Tongue (tissue), 2 donors: Measurements from ENCODE around the gene NOS1AP. TPM values are rescaled to one million over a fixed set of nuclear protein-coding genes. Genes with fewer than 3 reads are reported as not detected.
A peak's percentile ranks its signal among the peaks of the same experiment; 100 is the strongest.

Experiments
- DNase-seq: peaks from one replicate; pipeline ENCODE4 v3.0.0-alpha.2; 2015
- total RNA-seq: library from RNA; depleted of rRNA; stranded (reverse); fragments of >200 nt; gene quantifications from one replicate; pipeline ENCODE4 v1.2.3, GENCODE V29; 2014

The NOS1AP gene
- total RNA-seq, 1 donor from 2014 or later: 1.6 TPM

DNA sequence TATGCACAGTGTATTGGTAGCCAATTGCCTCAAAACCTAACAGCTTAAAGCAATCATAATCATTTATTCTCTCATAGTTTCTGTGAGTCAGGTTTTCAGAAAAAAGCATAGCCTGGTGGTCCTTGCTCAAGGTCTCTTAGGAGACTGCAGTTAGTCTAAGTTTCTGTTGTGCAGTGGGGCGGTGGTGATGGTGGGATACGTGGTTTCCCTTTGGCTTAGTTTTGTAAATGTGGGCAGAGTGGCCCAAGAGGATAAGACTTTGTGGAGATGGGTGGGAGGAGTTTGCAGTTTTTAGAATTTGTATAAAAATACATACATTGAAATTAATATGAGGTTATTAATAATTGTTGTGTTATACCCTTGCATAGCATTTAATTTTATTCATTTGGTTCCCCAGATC, 68.6 kb downstream of the NOS1AP start:
- DNase-seq: no peak

DNA sequence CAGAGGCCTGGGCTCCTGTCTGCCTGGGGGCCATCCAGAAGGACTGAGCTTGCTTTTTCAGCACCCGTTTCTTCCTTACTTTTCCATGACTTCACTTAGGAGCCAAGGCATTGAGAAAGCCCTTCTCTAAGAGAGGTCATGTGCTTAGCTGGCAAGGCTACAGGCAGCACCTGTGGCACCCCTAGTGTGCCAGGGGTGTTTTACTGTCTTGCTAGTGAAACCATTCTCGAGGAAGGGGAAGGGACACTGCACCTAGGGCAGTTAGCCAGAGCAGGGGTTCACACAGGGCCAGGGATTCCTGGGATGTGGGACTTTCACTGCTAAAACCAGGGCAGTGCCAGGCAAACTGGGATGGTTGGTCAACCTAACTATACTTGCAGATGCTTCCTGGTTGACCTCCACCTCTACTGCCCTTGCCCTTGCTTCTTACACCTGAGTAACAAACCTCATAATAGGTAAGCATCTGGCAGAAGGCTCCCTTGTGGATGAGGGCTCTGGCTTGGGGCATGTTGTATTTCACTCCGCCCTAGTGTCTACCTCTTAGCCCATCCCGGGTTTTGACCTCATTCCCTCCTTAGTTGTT, 69.2 kb downstream of the NOS1AP start:
- no peak for DNase-seq

DNA sequence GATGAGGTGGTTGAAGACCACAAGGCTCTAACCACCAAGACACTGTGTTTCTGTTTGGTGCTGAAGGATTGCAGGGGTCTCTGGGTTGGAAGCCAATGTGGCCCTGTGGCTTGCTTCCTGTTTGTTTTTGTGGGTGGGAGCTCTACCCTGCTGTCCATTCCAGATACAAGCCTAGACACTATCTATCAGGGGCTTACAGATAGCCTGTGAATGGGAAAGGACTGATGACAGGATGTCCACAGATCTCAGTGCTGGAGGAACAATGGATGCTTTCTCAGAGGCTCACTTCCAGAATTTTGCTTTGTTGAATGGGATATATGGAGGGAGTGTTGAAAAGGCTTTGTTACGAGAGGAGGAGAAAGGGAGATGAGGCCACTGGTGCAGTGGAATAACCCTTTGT, 69.7 kb downstream of the NOS1AP start:
- DNase-seq: no peak

DNA sequence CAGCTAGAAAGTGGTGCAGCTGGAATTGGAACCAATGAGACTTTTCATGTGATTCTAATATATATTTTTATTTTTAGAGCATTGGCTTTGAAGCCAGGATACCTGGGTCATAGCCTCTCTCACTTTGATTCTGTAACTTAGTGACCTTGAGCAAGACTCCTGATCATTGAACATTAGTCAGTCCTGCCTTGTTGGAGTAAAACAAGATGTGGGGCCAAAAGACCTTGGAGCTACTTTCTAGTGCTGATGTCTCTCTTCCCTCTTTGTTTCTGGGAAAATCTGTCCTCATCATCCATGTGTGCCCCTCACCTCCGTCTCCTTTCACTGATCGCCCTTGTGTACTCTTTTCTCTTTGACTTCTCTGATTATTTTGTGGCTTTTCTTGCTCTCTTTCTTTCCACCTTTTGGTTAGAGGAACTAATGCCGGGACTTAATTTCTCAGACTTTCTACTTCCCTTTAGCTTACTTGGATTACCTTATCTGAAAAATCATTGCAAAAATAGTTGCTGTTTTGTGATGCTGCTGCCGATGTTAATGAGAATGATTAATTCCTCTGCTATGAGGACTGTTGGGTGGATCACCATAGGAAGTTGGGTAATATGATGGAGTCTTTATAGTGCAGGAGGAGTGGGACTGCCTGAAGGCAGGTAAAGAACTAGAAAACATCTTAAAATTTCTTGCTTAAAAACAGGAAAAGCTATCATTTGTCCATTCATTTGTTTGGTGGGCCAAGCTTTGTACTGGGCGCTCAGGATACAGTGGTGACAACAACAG, 72.0 kb downstream of the NOS1AP start:
- no peak for DNase-seq

DNA sequence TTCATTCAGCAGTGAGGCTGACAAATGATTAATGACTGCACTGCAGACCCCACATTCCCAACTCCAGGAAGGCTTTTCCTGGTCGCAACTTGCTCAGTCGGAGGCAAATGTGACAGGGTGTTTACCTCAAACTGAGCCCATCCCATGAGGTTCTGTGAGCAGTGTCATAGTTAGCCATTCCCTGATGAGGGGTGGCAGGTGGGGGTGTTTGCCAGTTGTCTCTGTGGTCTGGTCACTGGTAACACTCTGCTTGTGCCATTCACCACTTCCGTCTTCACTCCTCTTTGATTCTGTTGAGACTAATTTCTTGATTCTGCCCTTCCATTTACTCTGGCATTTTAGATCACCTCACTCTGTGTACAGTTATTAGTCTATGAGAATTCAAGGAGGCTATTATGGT, 73.5 kb downstream of the NOS1AP start:
- DNase-seq: no peak

DNA sequence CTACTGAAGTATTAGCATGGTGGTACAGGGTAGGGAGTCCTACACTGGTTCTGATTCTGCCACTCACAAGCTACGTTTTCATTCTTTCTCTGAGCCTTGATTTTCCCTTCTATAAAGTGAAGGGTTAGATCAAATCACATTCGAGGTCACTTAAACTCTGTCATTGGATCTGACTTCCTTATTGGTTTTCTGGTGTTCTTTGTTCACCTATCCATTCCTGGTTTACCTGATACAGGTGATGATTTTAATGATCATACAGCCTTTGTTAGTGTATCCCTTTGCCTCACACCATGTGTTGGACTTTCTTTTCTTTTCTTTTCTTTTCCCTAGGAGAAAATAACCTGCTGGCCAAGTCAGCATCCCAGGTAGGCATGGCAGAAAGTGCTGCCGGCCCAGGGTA, 74.8 kb downstream of the NOS1AP start:
- no peak for DNase-seq

DNA sequence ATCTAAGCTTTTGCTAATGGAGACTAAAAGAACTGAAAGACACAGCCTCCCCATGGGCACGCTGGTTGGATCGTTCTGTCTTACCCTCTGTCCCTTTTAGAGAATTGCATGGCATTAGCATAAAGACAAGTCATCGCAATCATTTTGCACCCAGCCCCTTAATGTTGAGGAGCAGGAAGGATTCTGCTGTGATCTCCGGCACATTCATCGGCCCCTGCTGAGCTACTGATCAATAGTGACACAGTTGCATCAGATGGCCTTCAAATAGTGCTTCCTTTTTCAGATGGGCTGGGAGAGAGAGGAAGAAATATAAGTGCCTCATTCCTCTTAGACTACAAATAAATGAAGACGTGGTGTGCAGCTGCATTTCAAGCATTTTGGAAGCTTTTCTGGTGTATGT, 75.4 kb downstream of the NOS1AP start:
- DNase-seq: no peak

DNA sequence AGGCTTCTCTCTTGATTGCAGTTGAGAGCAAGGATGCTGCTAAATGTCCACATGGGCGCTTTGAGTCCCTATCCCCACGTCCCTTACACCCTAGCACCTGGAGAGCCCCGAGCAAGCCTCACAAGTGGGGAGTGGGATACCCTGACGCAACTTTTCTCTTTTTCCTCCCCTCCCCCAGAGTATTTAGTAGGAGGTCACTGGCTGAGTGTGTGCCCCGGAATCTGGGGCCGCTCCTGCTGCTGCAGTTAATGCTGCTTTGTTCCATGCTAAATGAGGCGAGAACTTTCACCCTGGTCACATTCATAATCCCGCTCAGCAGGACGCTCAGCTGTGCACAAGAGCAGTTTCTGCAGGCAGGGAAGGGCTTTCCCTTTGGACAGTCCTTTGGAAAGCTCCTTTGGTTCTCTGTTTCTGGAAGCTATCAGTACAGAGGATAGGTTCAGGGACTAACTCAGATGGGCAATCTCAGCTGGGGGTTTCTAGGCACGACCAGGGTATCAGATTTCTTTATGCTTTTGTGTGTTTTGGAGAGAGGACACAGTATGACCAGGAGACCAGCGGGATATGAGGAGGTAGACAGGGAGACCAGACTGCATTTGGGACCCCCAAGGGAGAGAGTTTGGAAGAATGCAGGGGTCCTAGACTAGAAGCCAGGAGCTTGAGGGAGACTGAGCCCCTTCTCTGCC, 75.9 kb downstream of the NOS1AP start:
- DNase-seq: peak; percentile 41

DNA sequence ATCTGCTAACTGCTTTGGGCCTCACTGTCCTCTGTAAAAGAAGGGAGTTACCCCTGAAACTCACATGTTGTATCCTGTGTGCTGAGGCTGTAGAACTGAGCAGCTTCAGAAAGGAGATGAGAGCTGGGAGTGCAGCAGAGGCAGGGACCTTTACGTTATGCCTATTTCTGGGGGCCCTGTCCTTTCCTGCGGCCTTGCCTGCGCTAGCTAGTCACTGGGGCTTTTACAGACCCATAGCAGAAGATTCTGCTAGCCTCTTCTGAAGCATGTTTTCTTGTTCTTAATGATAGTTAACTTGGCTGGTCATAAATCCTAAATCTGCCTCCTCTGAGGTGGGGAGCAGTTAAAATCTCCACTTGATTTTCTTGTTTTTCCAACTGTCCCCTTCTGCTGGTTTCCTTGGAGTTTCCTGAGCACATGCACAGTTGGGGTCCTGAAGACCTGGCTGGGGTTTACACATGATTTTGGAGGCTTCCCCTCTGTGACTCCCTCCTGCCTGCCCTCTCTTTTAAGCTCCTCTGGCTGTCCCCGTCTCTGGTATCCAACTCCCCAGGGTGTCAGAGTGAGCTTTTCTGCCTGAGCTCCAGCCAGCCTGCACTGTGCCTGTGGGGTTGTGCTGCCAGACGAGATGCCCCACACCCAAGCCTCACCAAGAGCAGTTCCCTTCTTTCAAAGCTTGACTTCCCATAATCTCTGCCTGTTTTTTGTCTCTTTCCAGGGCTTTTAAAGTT, 76.6 kb downstream of the NOS1AP start:
- DNase-seq: no peak

DNA sequence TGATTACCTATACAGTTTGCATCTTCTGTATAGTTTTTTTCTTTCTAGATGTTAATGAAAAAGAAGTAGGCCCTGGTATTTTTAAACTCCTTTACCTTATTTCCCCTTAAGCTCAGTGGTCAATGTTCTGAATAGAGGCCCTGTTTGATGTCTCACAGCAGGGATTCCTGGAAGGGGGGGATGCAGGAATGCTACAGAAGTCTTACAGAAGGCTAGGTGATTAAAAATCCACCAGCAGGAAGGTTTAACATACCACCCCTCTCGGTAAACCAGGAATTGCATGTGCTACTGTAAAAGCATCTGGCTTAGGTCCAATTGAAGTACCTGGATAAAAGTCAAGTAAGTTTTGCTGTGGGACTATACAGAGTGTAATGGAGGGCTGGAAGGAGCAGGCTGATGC, 78.3 kb downstream of the NOS1AP start:
- DNase-seq: peak; percentile 45

DNA sequence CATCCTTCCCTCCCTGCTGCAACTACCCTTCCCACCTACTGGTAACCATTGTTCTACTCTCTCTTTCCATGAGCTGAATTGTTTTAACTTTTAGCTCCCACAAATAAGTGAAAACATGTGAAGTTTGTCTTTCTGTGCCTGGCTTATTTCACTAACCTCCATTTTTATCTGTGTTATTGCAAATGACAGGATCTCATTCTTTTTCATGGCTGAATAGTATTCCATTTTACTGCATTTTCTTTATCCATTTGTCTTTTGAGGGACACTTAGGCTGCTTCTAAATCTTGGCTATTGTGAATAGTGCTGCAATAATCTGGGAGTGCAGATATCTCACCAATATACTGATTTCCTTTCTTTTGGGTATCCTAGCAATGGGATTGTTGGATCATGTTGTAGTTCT, 80.6 kb downstream of the NOS1AP start:
- no peak for DNase-seq

DNA sequence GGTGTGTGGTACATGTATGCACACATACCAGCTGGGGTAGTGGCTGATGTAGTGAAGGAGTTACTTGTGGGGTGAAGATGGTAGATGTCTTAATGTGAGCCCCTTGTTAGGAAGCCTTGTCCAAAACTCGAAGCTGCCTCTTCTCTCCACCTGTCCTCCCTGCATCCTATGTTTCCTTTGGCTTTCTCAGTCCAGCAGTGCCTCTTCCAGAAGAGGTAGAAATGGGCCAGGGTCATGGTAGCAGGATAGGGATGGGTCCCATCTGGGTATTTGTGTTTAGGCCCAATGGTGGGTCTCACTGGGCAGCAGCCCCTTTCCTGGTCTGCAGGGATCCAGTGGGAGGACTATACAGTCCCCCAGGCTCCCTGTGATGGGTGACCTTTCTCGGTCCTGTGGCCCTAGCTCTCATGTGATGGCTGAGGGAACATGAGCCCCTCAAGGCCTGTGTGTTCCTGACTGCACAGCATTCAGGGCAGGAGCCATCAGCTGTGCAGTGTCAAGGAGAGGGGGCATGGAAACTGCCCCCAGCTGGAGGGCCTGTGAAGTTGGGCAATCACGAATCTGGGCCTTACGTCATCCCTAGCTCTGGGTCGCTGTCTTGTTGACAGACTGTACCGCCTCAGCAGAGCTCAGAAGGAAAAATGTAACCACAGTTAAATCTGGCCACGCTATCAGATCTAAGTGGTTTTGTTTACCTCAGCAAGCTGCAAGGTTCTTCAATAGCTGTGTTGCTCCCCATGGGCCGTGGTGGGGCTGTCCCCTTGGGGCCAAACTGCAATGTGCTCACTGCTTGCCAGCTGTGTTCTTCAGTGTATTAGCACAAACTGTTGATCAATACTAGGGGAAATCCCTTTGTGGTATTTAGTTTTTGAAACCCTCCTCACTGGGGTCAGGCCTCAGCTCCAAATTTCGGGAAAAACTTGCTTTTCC, 82.7 kb downstream of the NOS1AP start:
- DNase-seq: no peak

DNA sequence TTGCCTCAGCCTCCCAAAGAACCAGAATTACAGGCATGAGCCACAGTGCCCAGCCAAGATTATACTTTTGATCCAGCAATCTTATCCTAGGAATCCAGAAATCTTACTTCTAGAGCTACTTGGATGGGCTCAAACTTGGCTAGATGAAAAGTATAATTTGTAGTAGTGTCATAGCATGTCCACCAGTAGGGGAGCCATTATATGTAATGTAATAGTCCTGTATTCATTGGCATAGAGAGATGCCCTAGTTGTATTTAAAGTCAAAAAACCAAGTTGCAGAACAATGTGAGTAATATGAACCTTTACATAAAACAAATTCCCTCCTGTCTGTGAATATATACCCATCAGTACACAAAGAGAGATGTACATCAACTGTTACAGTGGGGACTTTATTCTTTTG, 83.9 kb downstream of the NOS1AP start:
- DNase-seq: no peak

DNA sequence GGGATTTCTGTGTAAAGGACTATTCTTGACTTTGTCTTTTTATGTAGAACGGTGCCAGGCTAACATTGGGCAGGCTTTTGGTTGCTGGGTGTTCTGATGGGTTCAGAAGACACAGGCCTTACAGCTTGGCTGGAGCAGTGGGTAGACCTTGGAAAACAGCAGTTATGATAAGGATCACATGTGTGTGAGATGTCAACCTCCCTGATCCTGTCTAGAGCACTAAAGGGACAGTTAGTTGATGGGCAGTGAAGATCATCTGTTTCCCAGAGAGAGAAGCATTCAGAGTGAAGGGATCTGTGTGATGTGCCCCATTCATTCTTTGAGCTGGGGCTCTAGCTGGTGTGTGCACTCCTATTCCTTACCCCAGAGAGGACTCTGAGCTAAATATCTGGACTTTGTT, 88.0 kb downstream of the NOS1AP start:
- no peak for DNase-seq

DNA sequence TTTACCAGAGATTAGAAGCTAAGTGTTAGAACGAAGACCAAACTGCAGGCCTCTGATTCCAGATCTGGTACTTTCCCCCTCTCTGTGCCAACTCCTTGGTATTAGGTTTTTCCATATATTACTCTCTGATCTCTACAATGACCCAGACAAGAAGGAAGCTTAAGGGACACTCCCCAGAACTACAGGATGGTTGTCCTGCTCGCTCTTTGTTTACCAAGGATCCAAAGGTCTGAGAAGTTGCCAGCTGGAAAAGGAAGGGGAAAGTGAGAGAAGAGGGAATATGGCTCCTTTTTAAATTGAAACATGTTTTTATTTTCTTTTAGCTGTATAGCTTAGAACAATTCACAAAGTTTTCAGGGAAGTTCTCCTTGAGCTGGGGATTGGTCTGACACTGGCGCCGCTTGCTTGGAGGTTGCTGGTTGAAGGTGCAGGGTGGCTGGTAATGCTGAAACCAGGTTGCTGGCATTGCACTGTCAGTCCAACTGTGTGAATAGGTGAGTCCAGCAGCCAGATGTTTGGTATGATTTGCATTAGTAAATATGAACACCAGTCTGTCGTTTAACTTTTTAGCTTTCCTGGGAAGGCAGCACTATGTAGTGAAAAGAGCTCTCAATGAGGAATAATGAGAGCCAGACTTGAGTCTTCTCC, 89.3 kb downstream of the NOS1AP start:
- DNase-seq: no peak

DNA sequence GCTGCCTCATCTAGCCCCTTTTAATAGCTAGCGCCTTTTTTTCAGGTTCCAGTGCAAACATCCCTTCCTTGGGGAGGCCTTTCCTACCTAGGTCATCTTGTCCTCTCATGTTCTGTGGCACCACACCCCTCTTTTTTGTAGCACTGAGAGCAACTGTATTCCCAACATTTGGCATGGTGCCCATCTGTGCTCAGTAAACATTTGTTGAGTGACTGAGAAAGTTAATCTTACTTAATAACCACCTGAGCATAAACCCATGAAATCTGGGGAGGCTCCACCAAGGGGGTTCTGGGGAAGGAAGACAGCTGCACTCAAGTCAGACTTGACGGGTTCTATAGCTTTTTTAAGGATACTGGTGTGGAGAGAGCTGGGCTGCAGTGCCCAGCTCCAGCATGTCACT, 90.0 kb downstream of the NOS1AP start:
- DNase-seq: peak; percentile 81

DNA sequence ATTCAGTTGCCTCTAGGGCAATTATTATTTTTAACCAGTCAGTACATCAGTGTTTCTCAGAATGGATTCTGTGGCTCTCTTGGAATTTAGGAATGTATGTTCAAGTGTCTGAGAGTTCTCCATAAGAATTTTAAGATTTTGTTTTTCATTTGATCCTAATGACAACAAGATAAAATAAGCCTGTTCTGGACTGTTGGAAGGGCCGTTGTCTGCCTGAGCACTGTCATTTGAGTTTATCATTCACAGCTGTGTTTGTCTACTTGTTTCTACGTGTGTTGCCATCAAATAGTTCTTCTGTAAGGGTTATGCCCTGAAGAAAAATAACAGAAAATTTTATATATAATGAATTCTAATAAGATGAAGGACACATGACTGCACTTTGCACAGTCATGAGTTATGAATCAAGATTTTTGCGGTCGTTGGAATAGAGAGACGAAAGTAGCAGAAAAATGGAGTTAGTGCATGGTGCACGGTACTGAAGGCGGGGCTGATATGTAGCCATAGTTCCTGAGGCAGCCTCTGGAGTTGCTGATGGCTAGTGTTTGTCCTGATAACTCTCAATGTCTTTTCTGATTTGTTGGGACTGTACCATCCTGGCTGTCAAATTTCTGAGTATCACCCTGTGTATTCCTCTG, 92.5 kb downstream of the NOS1AP start:
- no peak for DNase-seq

DNA sequence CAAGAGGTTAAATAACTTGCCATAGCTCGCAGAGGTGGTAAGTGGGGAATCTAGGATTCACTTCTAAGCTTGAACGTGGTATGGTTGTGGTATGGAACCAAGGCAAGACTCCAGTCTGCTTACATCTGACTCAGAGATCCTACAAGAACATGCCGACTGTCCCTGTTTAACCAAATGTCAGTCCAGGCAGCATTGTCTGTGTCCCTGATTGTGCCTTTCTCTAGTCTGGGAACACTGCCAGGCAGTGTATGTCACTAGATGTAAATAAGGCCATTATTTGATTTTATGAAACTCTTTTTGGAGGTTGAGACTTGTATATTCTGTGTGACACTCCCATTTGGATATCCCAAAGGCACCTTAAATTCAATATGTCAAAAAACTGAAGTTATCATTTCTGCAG, 96.0 kb downstream of the NOS1AP start:
- DNase-seq: no peak

DNA sequence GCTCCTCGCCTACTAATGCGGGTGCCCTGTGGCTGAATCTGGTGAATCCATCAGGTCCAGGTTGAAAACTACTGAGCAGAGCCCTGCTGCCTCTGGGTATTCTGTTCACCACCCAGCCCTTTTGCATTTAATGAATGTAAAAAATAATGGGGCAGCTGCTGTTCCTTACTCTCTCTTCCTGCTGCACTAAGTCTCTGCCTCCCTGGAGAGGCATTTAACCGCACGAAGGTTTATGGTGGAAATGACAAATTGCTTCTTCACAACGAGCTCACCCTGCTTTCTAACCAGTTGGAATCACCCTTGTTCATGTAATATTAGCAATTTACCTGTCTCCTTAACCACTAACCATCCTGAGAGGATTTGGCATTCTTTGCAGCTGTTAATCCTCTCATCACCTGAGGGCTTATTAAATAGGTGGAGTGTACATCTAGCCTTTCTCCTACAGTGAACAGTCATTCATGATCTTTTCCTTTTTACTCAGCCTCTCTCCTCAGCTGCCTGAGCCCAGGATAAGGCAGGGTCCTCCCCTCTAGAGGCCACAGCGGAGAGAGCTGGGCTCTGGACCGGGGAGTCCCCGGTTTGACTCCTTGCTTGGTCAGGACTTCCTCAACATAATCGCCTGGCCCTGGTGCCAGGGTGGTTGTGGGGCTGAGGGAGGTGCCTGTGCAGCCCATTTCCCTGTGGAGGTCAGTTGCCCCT, 97.6 kb downstream of the NOS1AP start:
- no peak for DNase-seq

DNA sequence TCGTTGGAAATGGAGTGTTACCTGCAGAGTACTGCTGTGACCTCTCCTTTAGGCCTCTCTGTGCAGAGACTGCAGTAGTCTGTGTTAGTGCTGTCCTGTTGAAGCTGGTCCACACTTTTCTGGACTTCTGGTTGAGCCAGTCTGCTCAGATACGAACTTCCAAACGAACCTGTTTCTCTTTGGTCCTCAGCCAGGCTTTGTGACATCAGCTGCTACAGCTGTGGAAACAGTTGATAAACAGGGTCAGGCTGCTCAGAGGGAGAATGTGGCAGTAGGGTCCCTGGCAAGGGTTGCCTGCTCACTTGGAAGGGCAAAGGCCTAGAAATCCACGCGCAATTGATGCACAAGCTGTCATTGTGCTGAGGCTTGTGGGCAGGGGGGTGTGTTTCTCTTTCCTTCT, 98.8 kb downstream of the NOS1AP start:
- peak; percentile 60 for DNase-seq
